GM12891 (cell line): ENCODE results near the gene VSTM2L.

Source experiments
- DNase-seq: peaks from one replicate; pipeline ENCODE4 v3.0.0; 2011; ENCODE audit warnings: low spot score; ENCODE audit not compliant: insufficient read length
- FAIRE-seq: peaks from 2 replicates; lab custom pipeline; 2011; peaks lifted over from hg19 to GRCh38; lab: Jason Lieb, UNC
- PAX5 ChIP-seq: IDR thresholded peaks from 2 replicates; pipeline ENCODE4 v1.6.1; 2011; ENCODE audit warnings: low read length, moderate library complexity, mild to moderate bottlenecking; ENCODE audit not compliant: insufficient read depth, severe bottlenecking
- POLR2A ChIP-seq: IDR thresholded peaks from 2 replicates; pipeline ENCODE4 v1.6.1; 2011; ENCODE audit warnings: low read depth, low read length, control low read depth
- POLR2AphosphoS5 ChIP-seq: IDR thresholded peaks from 2 replicates; pipeline ENCODE4 v1.6.1; 2011; ENCODE audit warnings: low read depth, low read length, control low read depth
- POU2F2 ChIP-seq: IDR thresholded peaks from 2 replicates; pipeline ENCODE4 v1.6.1; 2011; ENCODE audit warnings: low read depth, mild to moderate bottlenecking, control low read depth, low read length, moderate library complexity
- SPI1 ChIP-seq: IDR thresholded peaks from 2 replicates; pipeline ENCODE4 v1.6.1; 2011; ENCODE audit warnings: low read depth, low read length, control low read depth
- TAF1 ChIP-seq: IDR thresholded peaks from 2 replicates; pipeline ENCODE4 v1.6.1; 2011; ENCODE audit warnings: low read depth, low read length, control low read depth

The VSTM2L gene

GRCh38 chr20:37868851-37869333, 34.0 kb upstream of the VSTM2L start:
- no peak for TF ChIP-seq POU2F2
- TF ChIP-seq TAF1, result no peak
- no peak for TF ChIP-seq PAX5
- TF ChIP-seq POLR2A, result no peak
- no peak for TF ChIP-seq POLR2AphosphoS5
- TF ChIP-seq SPI1, result no peak
- no peak for DNase-seq
- FAIRE-seq, result no peak

- TF ChIP-seq PAX5, result no peak
- FAIRE-seq, result no peak
Measured at GRCh38 chr20:37869334-37869861, 33.5 kb upstream of the VSTM2L start.

GRCh38 chr20:37870294-37870693, 32.6 kb upstream of the VSTM2L start:
- DNase-seq (no peak), FAIRE-seq (no peak)
- no peak for TF ChIP-seq POLR2AphosphoS5
- no peak for TF ChIP-seq PAX5
- TF ChIP-seq SPI1, result no peak
- no peak for TF ChIP-seq POLR2A
- no peak for TF ChIP-seq TAF1
- TF ChIP-seq POU2F2, result no peak

More at GRCh38 chr20:37869334-37869861, 33.5 kb upstream of the VSTM2L start:
- no peak for DNase-seq

GRCh38 chr20:37871751-37872150, 31.2 kb upstream of the VSTM2L start:
- DNase-seq (no peak), FAIRE-seq (no peak)
- TF ChIP-seq SPI1 (no peak), POU2F2 (no peak), POLR2AphosphoS5 (no peak), PAX5 (no peak), POLR2A (no peak), TAF1 (no peak)

- no peak for TF ChIP-seq POLR2A
- TF ChIP-seq SPI1, result no peak
- TF ChIP-seq PAX5, result no peak
- TF ChIP-seq TAF1, result no peak
- TF ChIP-seq POU2F2, result no peak
- no peak for TF ChIP-seq POLR2AphosphoS5
- no peak for FAIRE-seq
Measured at GRCh38 chr20:37872161-37872560, 30.8 kb upstream of the VSTM2L start.

GRCh38 chr20:37873884-37874283, 29.0 kb upstream of the VSTM2L start:
- DNase-seq, result no peak
- TF ChIP-seq POU2F2, result no peak
- TF ChIP-seq SPI1, result no peak
- no peak for TF ChIP-seq PAX5
- no peak for FAIRE-seq

More at GRCh38 chr20:37872161-37872560, 30.8 kb upstream of the VSTM2L start:
- no peak for DNase-seq

- DNase-seq (no peak), FAIRE-seq (no peak)
- no peak for TF ChIP-seq SPI1
- no peak for TF ChIP-seq TAF1
- TF ChIP-seq POLR2A, result no peak
- no peak for TF ChIP-seq PAX5
- TF ChIP-seq POU2F2, result no peak
- no peak for TF ChIP-seq POLR2AphosphoS5
Measured at GRCh38 chr20:37875460-37876175, 27.3 kb upstream of the VSTM2L start.

GRCh38 chr20:37876863-37877262, 26.1 kb upstream of the VSTM2L start:
- TF ChIP-seq POLR2A, result no peak
- no peak for TF ChIP-seq PAX5
- TF ChIP-seq POU2F2, result no peak
- TF ChIP-seq SPI1, result no peak
- no peak for TF ChIP-seq TAF1
- TF ChIP-seq POLR2AphosphoS5, result no peak
- DNase-seq (no peak), FAIRE-seq (no peak)

GRCh38 chr20:37877832-37878772, 24.8 kb upstream of the VSTM2L start:
- TF ChIP-seq POU2F2, result no peak
- TF ChIP-seq POLR2AphosphoS5, result no peak
- no peak for TF ChIP-seq TAF1
- no peak for TF ChIP-seq POLR2A
- no peak for TF ChIP-seq SPI1
- no peak for TF ChIP-seq PAX5
- FAIRE-seq, result no peak

More at GRCh38 chr20:37877832-37878772, 24.8 kb upstream of the VSTM2L start:
- no peak for DNase-seq
